ENCODE data around the gene GTF3C6. TPM values are rescaled to one million over a fixed set of nuclear protein-coding genes. Genes with fewer than 3 reads are reported as not detected.

GTF3C6 gene
- total RNA-seq, 2 donors from 2014 or later: 94.5 to 103 TPM

DNA sequence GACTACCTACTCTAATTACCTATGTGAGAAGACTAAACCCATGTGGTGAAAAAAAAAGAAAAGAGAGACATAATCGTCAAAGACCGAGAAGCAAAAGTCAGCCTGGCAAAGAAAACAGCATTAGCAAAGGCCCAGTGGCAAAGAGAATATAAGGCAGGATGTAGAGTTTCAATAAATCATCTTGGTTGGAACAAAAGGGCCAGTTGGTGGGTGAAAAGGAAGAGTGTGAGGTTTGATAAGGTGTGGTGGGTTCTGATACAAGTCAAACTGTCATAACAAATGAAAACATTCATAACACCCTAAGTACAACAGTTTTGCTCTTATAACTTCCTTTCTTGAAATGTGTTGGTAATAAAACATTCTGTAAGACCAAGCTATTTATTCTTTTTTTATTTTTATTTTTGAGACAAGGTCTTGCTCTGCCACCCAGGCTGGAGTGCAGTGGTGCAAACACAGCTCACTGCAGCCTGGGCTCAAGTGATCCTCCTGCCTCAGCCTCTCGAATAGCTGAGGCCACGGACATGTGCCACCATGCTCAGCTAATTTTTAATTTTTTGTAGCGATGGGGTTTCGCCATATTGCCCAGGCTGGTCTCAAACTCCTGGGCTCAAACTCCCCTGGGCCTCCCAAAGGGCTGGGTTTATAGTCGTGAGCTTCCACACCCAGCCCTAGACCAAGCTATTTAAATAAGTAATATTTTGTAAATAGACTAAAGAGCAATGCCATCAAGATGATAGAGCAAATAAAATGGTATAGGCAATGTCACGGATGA is 18.9 kb upstream of the GTF3C6 start:
- 90 to 95% methylated on average over 3 to 8 of the region's 8 CpGs for WGBS, 2 experiments (ENCODE audit: insufficient coverage in 1 of 2, insufficient read length in 1 of 2)
- H3K4me1 ChIP-seq (ENCODE audit: control insufficient read depth, insufficient read depth, low read length): no peaks in the 10 kb centered on the region
- Mint-ChIP-seq H3K27ac (no peak overlapping the region), H3K36me3 (ENCODE audit: low read depth) (no peaks in the 10 kb centered on the region), H3K9me3 (no peaks in the 10 kb centered on the region), H3K4me1 (no peaks in the 10 kb centered on the region), H3K27me3 (ENCODE audit: insufficient read depth) (no peaks in the 10 kb centered on the region), H3K4me3 (no peak overlapping the region)
- TF ChIP-seq, protein P1, sequence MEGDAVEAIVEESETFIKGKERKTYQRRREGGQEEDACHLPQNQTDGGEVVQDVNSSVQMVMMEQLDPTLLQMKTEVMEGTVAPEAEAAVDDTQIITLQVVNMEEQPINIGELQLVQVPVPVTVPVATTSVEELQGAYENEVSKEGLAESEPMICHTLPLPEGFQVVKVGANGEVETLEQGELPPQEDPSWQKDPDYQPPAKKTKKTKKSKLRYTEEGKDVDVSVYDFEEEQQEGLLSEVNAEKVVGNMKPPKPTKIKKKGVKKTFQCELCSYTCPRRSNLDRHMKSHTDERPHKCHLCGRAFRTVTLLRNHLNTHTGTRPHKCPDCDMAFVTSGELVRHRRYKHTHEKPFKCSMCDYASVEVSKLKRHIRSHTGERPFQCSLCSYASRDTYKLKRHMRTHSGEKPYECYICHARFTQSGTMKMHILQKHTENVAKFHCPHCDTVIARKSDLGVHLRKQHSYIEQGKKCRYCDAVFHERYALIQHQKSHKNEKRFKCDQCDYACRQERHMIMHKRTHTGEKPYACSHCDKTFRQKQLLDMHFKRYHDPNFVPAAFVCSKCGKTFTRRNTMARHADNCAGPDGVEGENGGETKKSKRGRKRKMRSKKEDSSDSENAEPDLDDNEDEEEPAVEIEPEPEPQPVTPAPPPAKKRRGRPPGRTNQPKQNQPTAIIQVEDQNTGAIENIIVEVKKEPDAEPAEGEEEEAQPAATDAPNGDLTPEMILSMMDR (conservative IDR thresholded peaks at IDR 0.05): no peak
- H3K4me3 ChIP-seq (ENCODE audit: low read length): no peak overlapping the region
- no peaks in the 10 kb centered on the region for H3K36me3 ChIP-seq (ENCODE audit: control insufficient read depth, insufficient read depth, low read length)
- no peaks in the 10 kb centered on the region for H3K27me3 ChIP-seq (ENCODE audit: control insufficient read depth, insufficient read depth, low read length, poor library complexity, severe bottlenecking)
- H3K9me3 ChIP-seq (ENCODE audit: control insufficient read depth, low read length): no peaks in the 10 kb centered on the region
- H3K27ac ChIP-seq (ENCODE audit: low read depth, low read length): no peak overlapping the region
- no peak for DNase-seq
- H3K9ac ChIP-seq (ENCODE audit: extremely low read depth, low read length, poor library complexity, severe bottlenecking): no peak overlapping the region

DNA sequence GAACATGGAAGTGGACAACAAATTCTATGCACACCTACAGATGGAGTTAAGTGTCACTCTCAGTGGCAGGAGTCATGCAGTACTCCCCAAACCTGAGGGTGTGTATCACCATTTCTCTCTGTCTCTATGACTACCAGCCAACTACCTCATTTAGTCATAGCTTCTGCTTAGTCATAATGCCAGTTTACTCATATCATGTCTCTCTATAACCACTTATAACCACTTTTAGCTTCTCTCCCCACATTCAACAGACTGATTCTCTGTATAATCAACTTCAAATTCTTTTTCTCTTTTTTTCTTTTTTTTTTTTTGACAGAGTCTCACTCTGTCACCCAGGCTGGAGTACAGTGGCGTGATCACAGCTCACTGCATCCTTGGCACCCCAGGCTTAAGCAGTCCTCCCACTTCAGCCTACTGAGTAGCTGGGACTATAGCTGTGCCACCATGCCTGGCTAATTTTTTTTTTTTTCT is 13.8 kb upstream of the GTF3C6 start:
- Mint-ChIP-seq H3K4me3 (no peak overlapping the region), H3K4me1 (no peaks in the 10 kb centered on the region), H3K27ac (no peak overlapping the region), H3K9me3 (no peaks in the 10 kb centered on the region), H3K36me3 (ENCODE audit: low read depth) (no peaks in the 10 kb centered on the region), H3K27me3 (ENCODE audit: insufficient read depth) (no peaks in the 10 kb centered on the region)
- Histone ChIP-seq H3K4me1 (ENCODE audit: control insufficient read depth, insufficient read depth, low read length) (no peaks in the 10 kb centered on the region), H3K4me3 (ENCODE audit: low read length) (no peak overlapping the region), H3K27ac (ENCODE audit: low read depth, low read length) (no peak overlapping the region), H3K9ac (ENCODE audit: extremely low read depth, low read length, poor library complexity, severe bottlenecking) (no peak overlapping the region), H3K36me3 (ENCODE audit: control insufficient read depth, insufficient read depth, low read length) (no peaks in the 10 kb centered on the region), H3K9me3 (ENCODE audit: control insufficient read depth, low read length) (no peaks in the 10 kb centered on the region), H3K27me3 (ENCODE audit: control insufficient read depth, insufficient read depth, low read length, poor library complexity, severe bottlenecking) (no peaks in the 10 kb centered on the region)
- TF ChIP-seq, protein P1 (conservative IDR thresholded peaks at IDR 0.05): no peak
- WGBS, 2 experiments (ENCODE audit: insufficient coverage in 1 of 2, insufficient read length in 1 of 2): 88 to 100% methylated on average over 1 of the region's 1 CpG
- DNase-seq: no peak

DNA sequence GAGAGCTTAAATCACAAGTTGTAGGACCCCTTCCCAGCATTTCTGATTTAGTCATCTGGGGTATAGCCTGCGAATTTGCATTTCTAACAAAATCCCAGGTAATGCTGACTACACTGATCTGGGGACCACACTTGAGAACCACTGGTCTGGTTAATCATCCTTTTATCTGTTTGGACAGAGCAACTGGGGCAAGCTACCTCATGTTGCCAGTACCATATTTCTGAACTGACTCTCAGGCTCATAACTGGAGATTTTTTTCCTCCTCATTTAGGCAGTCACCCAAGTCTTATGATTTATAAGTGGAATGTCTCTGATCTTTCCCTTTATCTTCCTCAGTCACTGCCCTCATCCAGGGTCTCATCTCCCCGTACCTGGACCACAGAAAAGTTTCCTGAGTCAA is 12.0 kb upstream of the GTF3C6 start:
- no peak overlapping the region for H3K27ac ChIP-seq (ENCODE audit: low read depth, low read length)
- Mint-ChIP-seq H3K9me3 (no peaks in the 10 kb centered on the region), H3K36me3 (ENCODE audit: low read depth) (no peaks in the 10 kb centered on the region), H3K27ac (no peak overlapping the region), H3K4me1 (peaks cover 5% of the 10 kb centered on the region), H3K27me3 (ENCODE audit: insufficient read depth) (no peaks in the 10 kb centered on the region), H3K4me3 (no peak overlapping the region)
- WGBS, 2 experiments (ENCODE audit: insufficient coverage in 1 of 2, insufficient read length in 1 of 2): 91 to 96% methylated on average over 2 of the region's 2 CpGs
- TF ChIP-seq, protein P1 (conservative IDR thresholded peaks at IDR 0.05): no peak
- no peaks in the 10 kb centered on the region for H3K9me3 ChIP-seq (ENCODE audit: control insufficient read depth, low read length)
- no peak for DNase-seq
- no peaks in the 10 kb centered on the region for H3K4me1 ChIP-seq (ENCODE audit: control insufficient read depth, insufficient read depth, low read length)
- H3K36me3 ChIP-seq (ENCODE audit: control insufficient read depth, insufficient read depth, low read length): no peaks in the 10 kb centered on the region
- H3K9ac ChIP-seq (ENCODE audit: extremely low read depth, low read length, poor library complexity, severe bottlenecking): no peak overlapping the region
- no peak overlapping the region for H3K4me3 ChIP-seq (ENCODE audit: low read length)
- no peaks in the 10 kb centered on the region for H3K27me3 ChIP-seq (ENCODE audit: control insufficient read depth, insufficient read depth, low read length, poor library complexity, severe bottlenecking)
